Natural killer cell (primary cell): ENCODE results near the gene ECT2L. TPM values are rescaled to one million over a fixed set of nuclear protein-coding genes. Genes with fewer than 3 reads are reported as not detected.

Experiments used
- ATAC-seq, 3 donors: fragments of 150-1000 bp in 2 of 3; fragments of 200-7000 bp in 1 of 3; cut with Tn5 transposase; 1 replicate in 1 of 3; 2 replicates in 2 of 3; pipeline ENCODE4 v1.10.0; 2021; ENCODE audit warnings: mild to moderate bottlenecking in 2 of 3, moderate library complexity in 2 of 3
- DNase-seq, 2 donors: peaks; one replicate each; pipeline versions ENCODE4 v3.0.0 to v3.0.0-alpha.2; 2013 to 2021; ENCODE audit warnings: mixed read lengths in 1 of 2
- H3K27ac ChIP-seq: one replicate; pipeline ENCODE4 v1.5.1; 2013; ENCODE audit warnings: mild to moderate bottlenecking, low read length
- H3K27me3 ChIP-seq: one replicate; pipeline ENCODE4 v1.6.1; 2013; ENCODE audit warnings: low read length; ENCODE audit not compliant: control insufficient read depth, insufficient read depth
- H3K36me3 ChIP-seq: one replicate; pipeline ENCODE4 v1.6.1; 2013; ENCODE audit warnings: low read length; ENCODE audit not compliant: control insufficient read depth, insufficient read depth
- H3K4me1 ChIP-seq: one replicate; pipeline ENCODE4 v1.6.1; 2013; ENCODE audit warnings: low read length; ENCODE audit not compliant: control insufficient read depth, insufficient read depth
- H3K4me3 ChIP-seq: one replicate; pipeline ENCODE4 v1.5.1; 2013; ENCODE audit warnings: low read length
- H3K9me3 ChIP-seq: one replicate; pipeline ENCODE4 v1.6.1; 2013; ENCODE audit warnings: low read length; ENCODE audit not compliant: control insufficient read depth, insufficient read depth
- H3K27ac Mint-ChIP-seq, 2 donors: one replicate each; pipeline ENCODE4 v1.8.0; 2022; ENCODE audit warnings: mild to moderate bottlenecking in 2 of 2, mixed read lengths in 2 of 2, moderate library complexity in 1 of 2
- H3K27me3 Mint-ChIP-seq, 2 donors: one replicate each; pipeline ENCODE4 v1.8.0; 2022; ENCODE audit warnings: low read depth in 2 of 2, mixed read lengths in 2 of 2
- H3K36me3 Mint-ChIP-seq: one replicate; pipeline ENCODE4 v1.8.0; 2022; ENCODE audit warnings: mixed read lengths
- H3K4me1 Mint-ChIP-seq, 2 donors: one replicate each; pipeline ENCODE4 v1.8.0; 2022; ENCODE audit warnings: mixed read lengths in 2 of 2
- H3K4me3 Mint-ChIP-seq: one replicate; pipeline ENCODE4 v1.8.0; 2022; ENCODE audit warnings: mild to moderate bottlenecking, moderate library complexity, mixed read lengths
- H3K9me3 Mint-ChIP-seq, 2 donors: one replicate each; pipeline ENCODE4 v1.8.0; 2022; ENCODE audit warnings: mixed read lengths in 2 of 2
- WGBS: methylation state at CpG from one replicate; pipeline ENCODE4 v1.1.7; 2013; ENCODE audit warnings: missing lambda C conversion rate; ENCODE audit not compliant: insufficient coverage; 5-methylcytosine and 5-hydroxymethylcytosine counted together
- intact Hi-C: fragments of 100-400 bp; cut with micrococcal nuclease; formaldehyde crosslinking; loops from one replicate; pipeline ENCODE4 v1.14.2; 2022
- total RNA-seq, 4 donors: library from RNA; stranded (reverse); fragments of 120-200 nt in 1 of 4; gene quantifications; one replicate each; pipeline versions ENCODE4 v1.2.3 to v1.2.4, GENCODE V29; 2013 to 2022
- TF ChIP-seq, protein P1 (sequence below): fragments of 200-600 bp; IDR thresholded peaks from one replicate; pipeline ENCODE4 v1.8.0; 2022; ENCODE audit warnings: antibody characterized with exemption

Gene ECT2L
- total RNA-seq, 3 donors from 2014 or later (not counting 1 experiment from before 2014, with no cell fraction given) = 0.12 TPM; not detected in 2

DNA sequence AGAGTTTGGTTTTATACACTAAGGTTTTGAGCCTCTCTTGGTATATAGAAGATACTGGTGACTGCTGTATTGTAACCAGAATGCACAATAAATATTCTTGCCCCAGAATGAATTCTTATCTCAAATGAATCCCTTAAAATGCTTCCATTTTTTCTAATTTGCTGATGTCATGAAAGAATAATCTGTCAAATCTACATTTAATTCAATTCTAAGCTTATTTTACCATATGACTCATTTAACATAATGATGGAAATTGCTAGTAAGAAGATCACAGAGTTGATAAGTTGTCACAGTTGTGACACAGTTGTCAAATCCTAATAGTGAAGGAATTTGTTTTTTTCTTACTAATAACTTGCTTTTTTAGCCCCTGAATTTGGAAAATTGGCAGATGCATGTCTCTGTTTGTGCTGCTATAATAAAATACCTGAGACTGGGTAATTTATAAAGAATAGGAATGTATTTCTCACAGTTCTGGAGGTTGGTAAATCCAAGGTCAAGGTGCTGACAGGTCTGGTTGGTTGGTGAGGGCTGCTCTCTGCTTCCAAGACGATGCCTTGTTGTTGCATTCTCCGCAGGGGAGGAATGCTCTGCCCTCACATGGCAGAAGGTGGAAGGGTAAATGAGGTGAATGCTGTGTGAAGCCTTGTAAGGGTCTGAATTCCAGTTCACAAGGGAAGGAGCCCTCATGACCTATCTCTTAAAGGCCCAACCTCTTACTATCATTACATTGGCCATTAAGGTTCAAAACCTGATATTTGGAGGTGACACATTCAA lies 4.7 kb downstream of the ECT2L start:
- peaks cover 3% of the 10 kb centered on the region for H3K4me1 ChIP-seq
- 94% methylated on average over 2 of the region's 2 CpGs for WGBS

DNA sequence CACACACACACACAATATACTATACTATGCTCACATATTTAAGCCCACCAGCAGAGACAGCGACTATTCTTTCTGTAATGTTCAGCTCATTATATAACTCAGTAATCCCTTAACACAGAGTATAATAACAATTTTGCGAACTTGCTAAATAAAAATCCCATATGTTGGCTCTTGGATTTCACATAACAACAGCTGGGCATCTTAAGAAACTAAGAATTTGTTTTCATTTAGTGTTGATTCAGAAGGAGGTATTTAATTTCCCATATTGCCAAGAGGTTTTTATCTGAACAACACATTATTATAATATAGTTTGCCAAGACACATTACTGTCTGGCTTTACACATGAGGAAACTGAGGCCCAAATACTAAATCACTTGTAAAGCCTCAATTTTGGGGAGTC lies 7.4 kb downstream of the ECT2L start:
- Mint-ChIP-seq H3K4me3 (no peak overlapping the region), H3K9me3 (no peaks in the 10 kb centered on the region), H3K36me3 (no peaks in the 10 kb centered on the region), H3K27ac (no peak overlapping the region), H3K27me3 (peaks cover 6 to 21% of the 10 kb centered on the region in 2 donors), H3K4me1 (no peaks in the 10 kb centered on the region)
- DNase-seq (no peak), ATAC-seq (no peak)
- Histone ChIP-seq H3K9me3 (no peaks in the 10 kb centered on the region), H3K4me1 (no peaks in the 10 kb centered on the region), H3K36me3 (no peaks in the 10 kb centered on the region), H3K27ac (no peak overlapping the region), H3K27me3 (no peaks in the 10 kb centered on the region), H3K4me3 (no peak overlapping the region)
- TF ChIP-seq, protein P1, sequence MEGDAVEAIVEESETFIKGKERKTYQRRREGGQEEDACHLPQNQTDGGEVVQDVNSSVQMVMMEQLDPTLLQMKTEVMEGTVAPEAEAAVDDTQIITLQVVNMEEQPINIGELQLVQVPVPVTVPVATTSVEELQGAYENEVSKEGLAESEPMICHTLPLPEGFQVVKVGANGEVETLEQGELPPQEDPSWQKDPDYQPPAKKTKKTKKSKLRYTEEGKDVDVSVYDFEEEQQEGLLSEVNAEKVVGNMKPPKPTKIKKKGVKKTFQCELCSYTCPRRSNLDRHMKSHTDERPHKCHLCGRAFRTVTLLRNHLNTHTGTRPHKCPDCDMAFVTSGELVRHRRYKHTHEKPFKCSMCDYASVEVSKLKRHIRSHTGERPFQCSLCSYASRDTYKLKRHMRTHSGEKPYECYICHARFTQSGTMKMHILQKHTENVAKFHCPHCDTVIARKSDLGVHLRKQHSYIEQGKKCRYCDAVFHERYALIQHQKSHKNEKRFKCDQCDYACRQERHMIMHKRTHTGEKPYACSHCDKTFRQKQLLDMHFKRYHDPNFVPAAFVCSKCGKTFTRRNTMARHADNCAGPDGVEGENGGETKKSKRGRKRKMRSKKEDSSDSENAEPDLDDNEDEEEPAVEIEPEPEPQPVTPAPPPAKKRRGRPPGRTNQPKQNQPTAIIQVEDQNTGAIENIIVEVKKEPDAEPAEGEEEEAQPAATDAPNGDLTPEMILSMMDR = no peak
- intact Hi-C loops = no loop called here
- 100% methylated on average over 1 of the region's 2 CpGs for WGBS

More for the DNA sequence above, 4.7 kb downstream of the ECT2L start:
- H3K27me3 ChIP-seq = peaks cover 1% of the 10 kb centered on the region
- Mint-ChIP-seq H3K36me3 (no peaks in the 10 kb centered on the region), H3K4me1 (no peaks in the 10 kb centered on the region), H3K4me3 (no peak overlapping the region), H3K27me3 (peaks cover 5 to 36% of the 10 kb centered on the region in 2 donors), H3K27ac (no peak overlapping the region), H3K9me3 (no peaks in the 10 kb centered on the region)
- H3K4me3 ChIP-seq = no peak overlapping the region
- H3K27ac ChIP-seq = no peak overlapping the region
- H3K36me3 ChIP-seq = no peaks in the 10 kb centered on the region
- no peak for DNase-seq
- ATAC-seq = no peak
- H3K9me3 ChIP-seq = no peaks in the 10 kb centered on the region
- TF ChIP-seq, protein P1 = no peak
- intact Hi-C loops = no loop called here

DNA sequence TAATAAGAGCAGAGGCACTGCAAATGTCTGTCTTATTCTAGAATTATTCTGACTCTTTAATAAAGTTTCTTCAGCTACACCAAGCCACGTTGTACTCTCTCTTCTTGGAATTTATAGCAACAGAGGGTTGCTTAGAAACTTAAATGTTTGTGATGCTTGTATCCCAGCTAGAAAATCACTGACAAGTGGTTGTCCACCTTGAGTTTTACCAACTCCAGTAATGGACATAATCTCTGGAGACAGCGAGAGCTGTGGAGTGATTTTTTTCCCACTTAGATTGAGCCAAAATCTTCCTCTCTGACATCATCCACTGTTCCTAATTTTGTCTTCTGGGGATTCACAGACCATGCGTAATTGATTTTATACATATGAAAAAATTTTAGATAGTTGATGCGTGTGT lies 8.0 kb downstream of the ECT2L start:
- intact Hi-C loops = no loop called here
- no peaks in the 10 kb centered on the region for H3K36me3 Mint-ChIP-seq
- TF ChIP-seq, protein P1 = no peak

More for the DNA sequence above, 8.0 kb downstream of the ECT2L start:
- no peaks in the 10 kb centered on the region for H3K27me3 ChIP-seq
- no peak overlapping the region for H3K27ac ChIP-seq
- H3K4me3 Mint-ChIP-seq = no peak overlapping the region
- H3K27ac Mint-ChIP-seq = no peak overlapping the region
- no peak overlapping the region for H3K4me3 ChIP-seq
- DNase-seq (no peak), ATAC-seq (no peak)
- no peaks in the 10 kb centered on the region for H3K9me3 Mint-ChIP-seq
- H3K36me3 ChIP-seq = no peaks in the 10 kb centered on the region
- 100% methylated on average over 1 of the region's 4 CpGs for WGBS
- no peaks in the 10 kb centered on the region for H3K4me1 ChIP-seq
- H3K27me3 Mint-ChIP-seq = peaks cover 6 to 21% of the 10 kb centered on the region in 2 donors
- H3K4me1 Mint-ChIP-seq = no peaks in the 10 kb centered on the region
- H3K9me3 ChIP-seq = no peaks in the 10 kb centered on the region
